ENCODE measurements around the gene COL4A6.

The COL4A6 gene

GRCh38 chrX:108156934-108157466 lies 281.2 kb downstream of the COL4A6 start:
- no peak for DNase-seq (ENCODE audit: low spot score)

- no peak for DNase-seq (ENCODE audit: low spot score)
Measured at GRCh38 chrX:108156082-108156481, 282.1 kb downstream of the COL4A6 start.

GRCh38 chrX:108148524-108148923 lies 289.7 kb downstream of the COL4A6 start:
- DNase-seq (ENCODE audit: low spot score), result no peak

- no peak for DNase-seq (ENCODE audit: low spot score)
Measured at GRCh38 chrX:108138814-108139702, 299.2 kb downstream of the COL4A6 start.

GRCh38 chrX:108134724-108135123 lies 303.5 kb downstream of the COL4A6 start:
- no peak for DNase-seq (ENCODE audit: low spot score)

- no peak for DNase-seq (ENCODE audit: low spot score)
Measured at GRCh38 chrX:108132876-108133275, 305.3 kb downstream of the COL4A6 start.

- DNase-seq (ENCODE audit: low spot score), result no peak
Measured at GRCh38 chrX:108132034-108132433, 306.2 kb downstream of the COL4A6 start.

GRCh38 chrX:108131471-108131870 lies 306.8 kb downstream of the COL4A6 start:
- no peak for DNase-seq (ENCODE audit: low spot score)

GRCh38 chrX:108130889-108131288 lies 307.3 kb downstream of the COL4A6 start:
- no peak for DNase-seq (ENCODE audit: low spot score)

- no peak for DNase-seq (ENCODE audit: low spot score)
Measured at GRCh38 chrX:108127152-108127551, 311.1 kb downstream of the COL4A6 start.

GRCh38 chrX:108126661-108127060 lies 311.6 kb downstream of the COL4A6 start:
- no peak for DNase-seq (ENCODE audit: low spot score)

GRCh38 chrX:108123591-108124366 lies 314.4 kb downstream of the COL4A6 start:
- no peak for DNase-seq (ENCODE audit: low spot score)

- no peak for DNase-seq (ENCODE audit: low spot score)
Measured at GRCh38 chrX:108122748-108123147, 315.5 kb downstream of the COL4A6 start.

- DNase-seq (ENCODE audit: low spot score), result no peak
Measured at GRCh38 chrX:108121291-108121690, 316.9 kb downstream of the COL4A6 start.

- DNase-seq (ENCODE audit: low spot score), result no peak
Measured at GRCh38 chrX:108117988-108118387, 320.2 kb downstream of the COL4A6 start.

GRCh38 chrX:108114541-108114940 lies 323.7 kb downstream of the COL4A6 start:
- no peak for DNase-seq (ENCODE audit: low spot score)

All from left forelimb (tissue), 1 donor.